Ectodermal cell (in vitro differentiated cells): Measurements from ENCODE around the gene IL17RE. TPM values are rescaled to one million over a fixed set of nuclear protein-coding genes. Genes with fewer than 3 reads are reported as not detected.
A peak's percentile ranks its signal among the peaks of the same experiment; 100 is the strongest.
"Not testable (repeated sequence)": the region's sequence is repeated elsewhere in the genome, so short reads cannot be mapped to it uniquely, and the experiment has no call there.

Source experiments
- H3K27ac ChIP-seq: 2 replicates; pipeline ENCODE4 v1.7.0; 2013; ENCODE audit warnings: mild to moderate bottlenecking, low read depth, low read length; ENCODE audit not compliant: insufficient read depth, poor library complexity, severe bottlenecking
- H3K27me3 ChIP-seq: 2 replicates; pipeline ENCODE4 v1.7.0; 2013; ENCODE audit warnings: mild to moderate bottlenecking, low read length; ENCODE audit not compliant: insufficient read depth, control insufficient read depth, poor library complexity, severe bottlenecking
- H3K36me3 ChIP-seq: one replicate; pipeline ENCODE4 v1.7.0; 2013; ENCODE audit warnings: low read length; ENCODE audit not compliant: control insufficient read depth, insufficient read depth
- H3K4me1 ChIP-seq: one replicate; pipeline ENCODE4 v1.7.0; 2013; ENCODE audit warnings: low read length; ENCODE audit not compliant: control insufficient read depth, insufficient read depth
- H3K4me3 ChIP-seq: 2 replicates; pipeline ENCODE4 v1.7.0; 2013; ENCODE audit warnings: low read depth, low read length, control low read depth; ENCODE audit not compliant: insufficient read depth
- H3K9me3 ChIP-seq: 2 replicates; pipeline ENCODE4 v1.7.0; 2013; ENCODE audit warnings: mild to moderate bottlenecking, low read length, moderate library complexity; ENCODE audit not compliant: control insufficient read depth
- WGBS, 2 experiments: methylation state at CpG; one replicate each; pipeline ENCODE4 v1.1.7; 2013; ENCODE audit warnings: missing lambda C conversion rate in 2 of 2; 5-methylcytosine and 5-hydroxymethylcytosine counted together
- polyA plus RNA-seq, 4 experiments: library from polyadenylated mRNA; stranded (reverse); fragments of 50-300 nt; gene quantifications; one replicate each; pipeline ENCODE4 v1.2.3, GENCODE V29; 2013

The IL17RE gene
- polyA plus RNA-seq (2013, experiment 1 of 4) = 1.9 TPM
- 1.2 TPM for polyA plus RNA-seq (2013, experiment 2 of 4)
- polyA plus RNA-seq (2013, experiment 3 of 4) = 1.2 TPM
- 0.97 TPM for polyA plus RNA-seq (2013, experiment 4 of 4)

GRCh38 chr3:9902372-9903237 is at the start of gene IL17RE:
TSS of gene IL17RE (plus strand) at chr3:9902848. CDS start at chr3:9902933, 85 bp downstream.
- 69 to 73% methylated on average over 13 of the region's 13 CpGs for WGBS, 2 experiments
- no peaks in the 10 kb centered on the region for H3K27me3 ChIP-seq
- no peaks in the 10 kb centered on the region for H3K4me1 ChIP-seq
- no peak within 1 kb of the TSS for H3K27ac ChIP-seq
- H3K4me3 ChIP-seq = no peak within 1 kb of the TSS
- no peaks in the 10 kb centered on the region for H3K36me3 ChIP-seq
- no peaks in the 10 kb centered on the region for H3K9me3 ChIP-seq

DNA sequence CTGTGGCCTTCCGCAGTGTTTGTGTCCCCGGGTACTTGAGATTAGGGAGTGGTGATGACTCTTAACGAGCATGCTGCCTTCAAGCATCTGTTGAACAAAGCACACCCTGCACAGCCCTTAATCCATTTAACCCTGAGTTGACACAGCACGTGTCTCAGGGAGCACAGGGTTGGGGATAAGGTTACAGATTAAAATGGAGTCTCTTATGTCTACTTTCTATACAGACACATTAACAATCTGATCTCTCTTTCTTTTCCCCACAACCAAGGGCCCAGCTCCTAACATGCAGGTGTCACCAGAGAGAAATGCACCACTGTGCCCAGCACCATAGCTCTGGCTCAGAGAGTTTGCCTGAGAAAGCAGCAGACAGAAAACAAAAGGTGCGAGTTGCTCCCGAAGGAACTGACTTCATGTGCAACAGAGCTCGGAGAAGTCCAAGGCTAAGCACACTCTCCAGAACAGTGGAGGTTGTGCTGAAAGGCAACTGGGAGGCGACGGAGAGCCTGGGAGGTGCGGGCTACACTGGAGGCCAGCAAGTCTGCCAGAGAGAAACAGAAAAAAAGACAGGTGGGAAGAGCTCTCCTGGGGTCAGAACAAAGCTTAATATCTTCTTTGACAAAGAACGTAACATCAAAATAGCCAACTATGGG is 48.2 kb upstream of the IL17RE start:
- H3K4me3 ChIP-seq, H3K4me1 ChIP-seq, H3K9me3 ChIP-seq, H3K27me3 ChIP-seq, H3K27ac ChIP-seq, H3K36me3 ChIP-seq: not testable (repeated sequence)
- WGBS, 2 experiments = 75 to 95% methylated on average over 7 to 11 of the region's 11 CpGs

DNA sequence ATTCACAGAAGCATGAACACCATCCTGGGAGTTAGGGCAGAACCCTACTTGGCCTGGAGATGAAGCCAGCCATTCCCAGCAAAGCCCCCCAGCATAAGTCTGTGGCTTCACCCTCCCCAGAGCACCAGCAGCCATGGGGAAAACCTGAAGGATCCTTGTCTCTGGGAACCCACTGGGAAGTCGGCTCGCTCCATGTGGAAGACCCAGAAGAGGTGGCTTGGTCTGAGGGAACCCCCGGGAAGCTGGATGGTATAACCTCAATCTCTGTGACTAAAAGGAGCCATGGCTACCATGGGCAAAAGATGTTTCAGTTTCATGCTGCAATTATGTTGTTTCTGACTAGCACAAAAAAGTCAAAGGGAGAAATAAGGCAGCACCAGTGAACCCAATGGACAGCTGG is 47.1 kb upstream of the IL17RE start:
- no peaks in the 10 kb centered on the region for H3K9me3 ChIP-seq
- H3K4me3 ChIP-seq = no peak overlapping the region
- H3K27me3 ChIP-seq = no peaks in the 10 kb centered on the region
- no peak overlapping the region for H3K27ac ChIP-seq
- H3K36me3 ChIP-seq = no peaks in the 10 kb centered on the region
- 96% methylated on average over 3 of the region's 3 CpGs for WGBS, 2 experiments
- no peaks in the 10 kb centered on the region for H3K4me1 ChIP-seq

- 93 to 95% methylated on average over 12 of the region's 12 CpGs for WGBS, 2 experiments
- H3K36me3 ChIP-seq = no peaks in the 10 kb centered on the region
- H3K4me3 ChIP-seq = no peak overlapping the region
- H3K27ac ChIP-seq = no peak overlapping the region
- peaks cover 12% of the 10 kb centered on the region for H3K4me1 ChIP-seq
- peaks cover 10% of the 10 kb centered on the region for H3K27me3 ChIP-seq
- H3K9me3 ChIP-seq = no peaks in the 10 kb centered on the region
Measured at GRCh38 chr3:9859530-9860025, 43.1 kb upstream of the IL17RE start.

GRCh38 chr3:9861201-9861600 is 41.4 kb upstream of the IL17RE start:
- H3K4me1 ChIP-seq = peaks cover 12% of the 10 kb centered on the region
- 83 to 89% methylated on average over 4 of the region's 4 CpGs for WGBS, 2 experiments

DNA sequence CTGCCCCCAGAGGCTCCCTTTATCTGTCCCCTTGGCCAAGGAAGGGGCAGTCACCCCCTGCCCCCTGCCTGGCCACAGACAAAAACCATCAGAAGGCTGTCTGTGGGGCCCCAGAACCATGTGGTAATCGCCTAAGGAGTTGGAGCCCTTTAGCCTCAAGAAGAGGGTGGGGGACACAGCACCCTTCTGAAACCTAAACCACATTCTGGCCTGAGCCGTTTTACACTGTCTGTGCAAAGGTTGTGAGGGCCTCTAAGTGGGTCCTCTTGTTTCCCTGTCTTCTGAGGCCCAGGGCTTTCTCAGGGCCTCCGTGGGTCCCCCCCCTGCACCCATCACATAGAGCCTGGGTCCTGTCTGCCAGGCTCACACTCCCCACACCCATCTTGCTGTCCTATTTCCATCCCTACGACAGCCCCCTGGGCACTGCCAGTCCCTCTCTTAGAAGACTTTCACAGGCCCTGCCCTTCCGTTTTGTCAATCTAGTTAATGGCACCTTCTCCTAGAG is 41.0 kb upstream of the IL17RE start:
- Histone ChIP-seq H3K27ac (no peak overlapping the region), H3K4me3 (no peak overlapping the region), H3K36me3 (no peaks in the 10 kb centered on the region), H3K9me3 (no peaks in the 10 kb centered on the region), H3K27me3 (peaks cover 10% of the 10 kb centered on the region), H3K4me1 (peaks cover 12% of the 10 kb centered on the region)
- 88 to 89% methylated on average over 5 of the region's 5 CpGs for WGBS, 2 experiments

More at GRCh38 chr3:9861201-9861600, 41.4 kb upstream of the IL17RE start:
- Histone ChIP-seq H3K27ac (no peak overlapping the region), H3K9me3 (no peaks in the 10 kb centered on the region), H3K36me3 (no peaks in the 10 kb centered on the region), H3K4me3 (no peak overlapping the region), H3K27me3 (peaks cover 10% of the 10 kb centered on the region)

- H3K9me3 ChIP-seq = no peaks in the 10 kb centered on the region
- WGBS, 2 experiments = 14 to 15% methylated on average over 45 of the region's 45 CpGs
- H3K27ac ChIP-seq = no peak overlapping the region
- peaks cover 12% of the 10 kb centered on the region for H3K4me1 ChIP-seq
- H3K4me3 ChIP-seq = peak overlapping the region; percentile 23
- no peaks in the 10 kb centered on the region for H3K36me3 ChIP-seq
- H3K27me3 ChIP-seq = peaks cover 10% of the 10 kb centered on the region
Measured at GRCh38 chr3:9862391-9863057, 40.1 kb upstream of the IL17RE start.

- Histone ChIP-seq H3K4me3 (no peak overlapping the region), H3K4me1 (peaks cover 12% of the 10 kb centered on the region), H3K9me3 (no peaks in the 10 kb centered on the region), H3K27me3 (peaks cover 10% of the 10 kb centered on the region), H3K36me3 (no peaks in the 10 kb centered on the region), H3K27ac (no peak overlapping the region)
- WGBS, 2 experiments = 78% methylated on average over 22 of the region's 22 CpGs
Measured at GRCh38 chr3:9863058-9863772, 39.4 kb upstream of the IL17RE start.

GRCh38 chr3:9864200-9864927 is 38.3 kb upstream of the IL17RE start:
- H3K9me3 ChIP-seq = no peaks in the 10 kb centered on the region
- H3K36me3 ChIP-seq = no peaks in the 10 kb centered on the region
- H3K4me3 ChIP-seq = no peak overlapping the region
- peaks cover 10% of the 10 kb centered on the region for H3K27me3 ChIP-seq
- H3K4me1 ChIP-seq = peaks cover 12% of the 10 kb centered on the region
- 87 to 88% methylated on average over 16 of the region's 16 CpGs for WGBS, 2 experiments
- H3K27ac ChIP-seq = peak overlapping the region; percentile 36
